GM18907 (cell line): Measurements from ENCODE around the gene DCHS2.
"Not testable (repeated sequence)": the region's sequence is repeated elsewhere in the genome, so short reads cannot be mapped to it uniquely, and the experiment has no call there.

Source experiments
- ATAC-seq: cut with Tn5 transposase; IDR thresholded peaks from one replicate; pipeline ENCODE4 v1.9.1; 2021; ENCODE audit warnings: mild to moderate bottlenecking, moderate library complexity; ENCODE audit not compliant: unreplicated experiment

DCHS2 gene

DNA sequence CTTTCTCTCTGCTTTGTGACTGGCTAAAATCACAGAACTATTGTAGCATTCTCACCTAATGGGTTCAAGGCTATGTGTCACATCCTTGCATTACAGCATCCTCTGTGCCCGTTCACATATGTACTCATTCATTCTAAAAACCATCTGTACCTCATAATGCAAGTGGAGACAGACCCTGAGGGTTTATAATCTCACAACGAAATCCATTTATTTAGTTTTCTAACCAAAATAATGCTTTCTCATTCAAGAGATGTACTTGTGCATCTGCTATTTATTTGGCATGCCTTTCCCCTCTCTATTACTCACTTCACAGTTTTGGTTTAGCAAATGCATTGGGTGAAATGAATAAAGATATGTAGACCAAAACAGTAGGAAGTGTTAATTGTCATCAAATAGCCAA lies 261.5 kb downstream of the DCHS2 start:
- ATAC-seq, result no peak

DNA sequence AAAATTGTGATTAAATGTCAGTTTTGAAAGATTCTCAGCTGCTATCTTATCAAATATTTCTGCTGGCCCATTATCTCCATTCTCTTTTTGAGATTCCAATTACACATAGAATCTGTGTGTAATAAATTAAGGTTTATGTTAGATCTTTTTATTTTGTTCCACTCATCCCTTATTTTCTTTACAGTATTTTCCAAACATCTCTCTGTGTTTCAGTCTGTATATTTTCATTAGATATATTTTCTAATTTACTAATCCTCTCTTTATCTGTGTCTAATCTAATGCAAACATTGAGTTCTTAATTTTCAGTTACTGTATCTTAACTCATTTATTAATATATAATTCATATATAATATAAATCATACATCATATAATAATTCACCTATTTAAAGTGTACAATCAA lies 268.7 kb downstream of the DCHS2 start:
- no peak for ATAC-seq

DNA sequence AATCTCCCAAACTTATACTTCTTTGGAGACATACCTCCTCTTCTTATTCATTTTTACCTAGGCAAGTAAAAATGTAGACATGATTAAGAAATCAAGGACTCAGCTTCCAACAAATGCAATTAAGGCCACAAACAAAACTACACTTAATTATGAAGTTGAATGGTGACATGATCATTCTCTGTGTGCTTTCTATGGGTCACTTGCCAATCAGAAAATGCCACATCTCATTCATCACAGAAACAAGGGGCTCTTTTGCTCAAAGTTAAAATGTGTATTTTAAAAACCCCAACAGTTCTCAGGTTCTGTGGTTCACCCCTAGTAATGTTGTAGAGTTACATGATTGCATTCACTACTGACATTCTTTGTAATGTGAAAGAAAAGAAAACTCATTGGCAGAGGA lies 273.5 kb downstream of the DCHS2 start:
- no peak for ATAC-seq

DNA sequence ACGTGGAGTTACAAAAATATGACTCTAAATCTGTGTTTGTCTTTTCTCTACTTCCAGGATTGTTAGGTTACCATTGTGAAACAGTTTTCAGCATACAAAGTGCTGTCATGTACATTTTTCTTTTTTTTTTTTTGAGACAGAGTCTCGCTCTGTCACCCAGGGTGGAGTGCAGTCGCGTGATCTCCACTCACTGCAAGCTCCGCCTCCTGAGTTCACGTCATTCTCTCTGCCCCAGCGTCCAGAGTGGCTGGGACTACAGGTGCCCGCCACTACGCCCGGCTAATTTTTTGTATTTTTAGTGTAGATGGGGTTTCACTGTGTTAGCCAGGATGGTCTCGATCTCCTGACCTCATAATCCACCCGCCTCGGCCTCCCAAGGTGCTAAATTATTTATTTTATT lies 274.2 kb downstream of the DCHS2 start:
- ATAC-seq, result not testable (repeated sequence)

DNA sequence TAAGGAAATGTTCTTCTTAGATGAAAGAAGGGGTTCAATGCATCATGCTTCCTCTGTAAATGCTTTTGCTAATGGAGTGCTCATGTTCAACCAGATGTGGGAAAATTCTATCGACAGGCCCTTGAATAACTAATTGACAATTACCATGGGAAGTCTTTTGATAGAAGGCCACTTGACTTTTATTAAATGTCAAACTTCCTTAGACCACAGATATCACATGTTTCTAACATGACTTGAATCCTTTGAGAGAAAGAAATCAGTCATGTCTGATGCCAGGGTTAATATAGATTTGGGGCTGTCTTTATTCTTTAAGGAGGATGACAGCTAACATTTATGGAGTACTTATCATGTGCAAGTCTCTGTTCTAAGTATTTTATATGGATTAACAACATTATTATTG lies 280.1 kb downstream of the DCHS2 start:
- no peak for ATAC-seq

DNA sequence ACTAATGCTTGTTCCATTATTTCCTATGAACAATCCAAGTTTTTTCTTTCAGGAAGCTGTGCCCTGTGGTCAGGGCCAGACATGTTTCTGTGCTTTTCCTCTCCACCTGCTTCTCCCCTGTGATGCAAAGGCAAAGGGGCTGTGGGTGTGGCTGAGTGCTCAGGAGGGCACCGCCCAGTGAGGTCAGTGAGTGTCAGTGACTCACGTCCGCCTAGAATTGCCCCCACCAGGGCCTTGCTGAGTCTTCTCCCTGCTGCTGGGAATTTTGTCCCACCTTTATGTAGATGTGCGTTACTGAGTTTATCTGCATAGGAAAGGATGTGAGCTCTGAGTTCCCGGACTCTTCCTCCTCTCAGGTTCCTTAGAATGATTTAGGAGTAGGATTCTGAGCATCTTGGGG lies 283.2 kb downstream of the DCHS2 start:
- ATAC-seq, result no peak

DNA sequence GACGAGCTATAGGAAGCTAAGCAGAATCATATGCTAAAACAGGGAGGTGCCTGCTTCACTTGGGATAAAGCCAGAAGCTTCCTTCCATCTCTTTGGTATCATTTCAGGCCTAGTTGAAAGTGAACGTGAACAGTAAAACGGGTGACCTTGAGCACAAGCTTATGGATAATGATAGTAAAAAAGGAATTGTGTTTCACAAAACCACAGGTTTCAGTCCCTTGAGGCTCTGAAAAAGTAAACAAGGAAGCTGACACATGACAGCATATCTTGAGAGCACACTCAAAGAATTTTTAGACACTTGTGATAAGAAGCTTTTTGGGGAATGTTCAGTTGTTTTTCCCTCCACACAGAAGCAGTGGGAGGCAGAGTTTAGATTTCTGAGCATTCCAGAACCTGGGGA lies 286.1 kb downstream of the DCHS2 start:
- no peak for ATAC-seq

DNA sequence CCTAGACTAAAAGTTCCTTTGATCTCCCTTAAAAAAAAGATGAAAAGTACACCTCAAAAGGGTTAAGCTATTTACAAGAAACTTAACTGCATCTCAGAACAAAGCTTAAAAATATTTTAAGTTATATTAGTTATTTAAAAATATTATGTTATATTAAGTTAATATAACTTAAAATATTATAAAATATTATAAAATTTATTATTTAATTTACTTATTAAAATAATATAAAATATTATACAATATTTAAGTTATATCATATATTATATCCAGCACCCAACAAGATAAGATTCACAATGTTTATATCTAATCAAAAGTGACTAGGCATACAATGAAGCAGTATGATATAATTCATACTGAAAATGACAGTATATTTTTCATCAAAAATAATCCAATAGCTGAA lies 296.9 kb downstream of the DCHS2 start:
- no peak for ATAC-seq

DNA sequence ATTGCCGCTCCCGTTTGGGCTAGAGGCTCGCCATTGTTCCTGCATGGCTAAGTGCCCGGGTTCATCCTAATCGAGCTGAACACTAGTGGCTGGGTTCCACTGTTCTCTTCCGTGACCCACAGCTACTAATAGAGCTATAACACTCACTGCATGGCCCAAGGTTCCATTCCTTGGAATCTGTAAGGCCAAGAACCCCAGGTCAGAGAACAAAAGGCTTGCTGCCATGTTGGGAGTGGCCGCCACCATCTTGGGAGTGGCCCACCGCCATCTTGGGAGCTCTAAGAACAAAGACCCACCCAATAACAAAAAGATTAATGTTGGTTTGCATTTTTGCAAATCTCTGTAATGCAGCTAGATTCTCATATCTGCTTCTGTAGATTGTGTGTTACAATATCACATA lies 299.0 kb downstream of the DCHS2 start:
- ATAC-seq, result no peak

DNA sequence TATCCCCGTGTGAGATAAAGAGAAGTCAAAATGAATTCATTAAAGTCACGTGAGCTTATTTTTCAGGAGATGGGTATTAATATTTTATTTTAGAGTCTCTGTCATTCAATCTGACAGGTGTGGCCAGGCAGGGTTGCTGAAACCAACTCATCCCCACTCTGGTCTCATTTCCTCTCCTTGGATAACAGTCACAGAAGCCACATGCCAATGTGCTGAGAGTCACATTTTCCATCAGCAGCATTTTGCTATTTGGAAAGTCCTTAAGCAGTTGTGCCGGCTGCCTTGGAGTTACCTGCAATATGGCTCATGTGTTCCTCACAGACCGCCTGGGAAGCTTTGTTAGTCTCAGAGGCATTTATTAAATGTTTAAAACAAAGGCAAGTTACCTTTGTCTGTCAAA lies 302.3 kb downstream of the DCHS2 start:
- ATAC-seq, result no peak

DNA sequence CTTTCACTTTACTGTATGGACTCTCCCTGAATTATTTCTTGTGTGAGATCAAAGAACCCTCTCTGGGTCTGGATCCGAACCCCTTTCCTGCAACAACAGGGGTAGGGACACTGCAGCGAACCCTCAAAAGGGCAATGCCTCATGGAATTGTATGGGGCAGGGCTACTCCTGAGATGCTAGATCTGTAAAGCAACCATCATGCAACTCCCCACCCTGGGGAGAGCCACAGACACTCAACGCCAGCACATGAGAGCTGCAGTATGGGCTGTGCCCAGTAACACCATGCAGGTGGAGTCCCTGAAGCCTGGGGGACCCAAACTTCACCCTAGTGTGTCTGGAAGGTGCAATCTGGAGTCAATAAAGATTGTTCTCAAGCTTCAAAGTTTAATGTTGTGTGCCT lies 304.7 kb downstream of the DCHS2 start:
- no peak for ATAC-seq

DNA sequence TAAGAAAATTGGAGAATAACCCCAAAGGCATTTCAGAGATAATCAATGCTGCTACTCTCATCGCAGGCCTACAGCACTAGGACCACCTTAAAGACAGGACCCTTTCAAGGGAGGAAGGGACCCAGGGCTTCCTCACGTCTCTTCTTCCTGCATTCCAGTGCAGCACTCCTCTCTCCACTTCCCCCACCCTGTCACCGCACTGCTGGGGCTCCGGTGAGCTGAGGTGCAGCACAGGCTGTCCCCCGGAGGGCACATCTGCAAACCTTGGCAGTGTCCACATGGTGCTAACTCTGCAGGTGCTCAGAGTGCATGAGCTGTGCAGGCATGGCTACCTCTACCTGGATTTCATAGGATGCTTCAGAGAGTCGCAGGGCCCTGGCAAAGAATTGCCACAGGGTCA lies 305.6 kb downstream of the DCHS2 start:
- no peak for ATAC-seq

DNA sequence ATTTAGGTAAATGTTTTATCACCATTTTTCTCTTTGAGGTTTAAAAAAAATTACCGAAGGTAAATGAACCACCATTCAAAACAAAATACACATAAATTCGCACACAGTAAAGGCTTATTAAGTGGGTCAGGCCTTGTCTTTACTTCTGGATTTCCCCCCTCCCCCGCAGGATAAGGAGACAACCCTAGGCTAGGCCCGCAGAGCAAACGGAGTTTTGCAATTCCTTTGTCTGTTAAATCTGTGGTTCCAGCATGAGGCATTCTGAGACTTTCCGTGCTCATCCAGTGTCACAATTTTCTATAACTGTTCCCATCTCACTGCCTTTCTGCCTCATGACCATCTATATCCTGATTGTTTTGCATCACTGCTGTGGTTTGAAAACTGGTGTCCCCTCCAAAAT lies 307.4 kb downstream of the DCHS2 start:
- no peak for ATAC-seq

DNA sequence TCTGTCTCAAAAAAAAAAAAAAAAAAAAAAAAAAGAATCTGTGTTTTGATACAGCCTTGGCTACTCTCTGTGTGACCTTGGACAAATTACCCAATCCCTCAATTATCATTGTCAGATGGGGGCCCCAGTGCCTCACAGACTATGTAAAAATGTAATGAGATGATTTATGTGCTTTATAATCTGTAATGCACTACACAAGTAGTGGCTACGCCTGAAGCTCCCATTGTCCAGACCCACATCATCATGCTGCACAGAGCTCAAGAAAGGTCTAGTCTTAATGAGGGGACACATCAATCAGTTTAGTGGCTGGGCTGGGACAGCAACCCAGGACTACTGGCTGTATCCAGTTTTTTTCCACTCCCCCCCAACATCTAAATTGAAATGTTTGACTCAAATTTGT lies 308.3 kb downstream of the DCHS2 start:
- no peak for ATAC-seq
